ENCODE data around the gene BAK1.

BAK1 gene

GRCh38 chr6:33579828-33580714 lies at the start of gene BAK1:
Gene BAK1, minus strand, starts transcription at chr6:33580276. Its CDS starts 2,672 bp downstream, at chr6:33577604.
- DNase-seq (ENCODE audit: low read depth), result peak; percentile 73

GRCh38 chr6:33628401-33628964 lies 48.4 kb upstream of the BAK1 start:
- DNase-seq (ENCODE audit: low read depth), result no peak

GRCh38 chr6:33627876-33628275 lies 47.8 kb upstream of the BAK1 start:
- no peak for DNase-seq (ENCODE audit: low read depth)

- DNase-seq (ENCODE audit: low read depth), result no peak
These were observed 44.8 kb upstream of the BAK1 start for GRCh38 chr6:33624856-33625255.

GRCh38 chr6:33623895-33624381 lies 43.9 kb upstream of the BAK1 start:
- DNase-seq (ENCODE audit: low read depth), result no peak

- DNase-seq (ENCODE audit: low read depth), result no peak
These were observed 42.7 kb upstream of the BAK1 start for GRCh38 chr6:33622456-33623431.

GRCh38 chr6:33621711-33622388 lies 41.8 kb upstream of the BAK1 start:
- no peak for DNase-seq (ENCODE audit: low read depth)

GRCh38 chr6:33620856-33621710 lies 41.0 kb upstream of the BAK1 start, which contains the start of gene ITPR3:
Gene ITPR3, plus strand, starts transcription at chr6:33621322. Its CDS starts 281 bp downstream, at chr6:33621603.
- DNase-seq (ENCODE audit: low read depth), result no peak

- peak; percentile 51 for DNase-seq (ENCODE audit: low read depth)
These were observed 40.2 kb upstream of the BAK1 start for GRCh38 chr6:33620158-33620855.

GRCh38 chr6:33619166-33619840 lies 39.2 kb upstream of the BAK1 start:
- DNase-seq (ENCODE audit: low read depth), result no peak

- no peak for DNase-seq (ENCODE audit: low read depth)
These were observed 36.8 kb upstream of the BAK1 start for GRCh38 chr6:33616913-33617312.

GRCh38 chr6:33616113-33616512 lies 36.0 kb upstream of the BAK1 start:
- DNase-seq (ENCODE audit: low read depth), result no peak

- DNase-seq (ENCODE audit: low read depth), result peak; percentile 86
These were observed 33.7 kb upstream of the BAK1 start for GRCh38 chr6:33613795-33614168.

- DNase-seq (ENCODE audit: low read depth), result peak; percentile 67
These were observed 33.2 kb upstream of the BAK1 start for GRCh38 chr6:33613146-33613794.

- DNase-seq (ENCODE audit: low read depth), result no peak
These were observed 31.0 kb upstream of the BAK1 start for GRCh38 chr6:33610779-33611732.

- no peak for DNase-seq (ENCODE audit: low read depth)
These were observed 30.0 kb upstream of the BAK1 start for GRCh38 chr6:33610067-33610466.

GRCh38 chr6:33609528-33609927 lies 29.5 kb upstream of the BAK1 start:
- DNase-seq (ENCODE audit: low read depth), result peak; percentile 74

GRCh38 chr6:33609019-33609418 lies 28.9 kb upstream of the BAK1 start:
- DNase-seq (ENCODE audit: low read depth), result no peak

Measured in stromal cell of bone marrow (primary cell).